AG04450 (cell line): ENCODE data around the gene IMMP2L. TPM values are rescaled to one million over a fixed set of nuclear protein-coding genes. Genes with fewer than 3 reads are reported as not detected.
"Not testable (repeated sequence)": the region's sequence is repeated elsewhere in the genome, so short reads cannot be mapped to it uniquely, and the experiment has no call there.

Source experiments
- CTCF ChIA-PET: fragments of 300-600, 350-600 bp; formaldehyde crosslinking; extraction: SDS; loops from one replicate; lab custom pipeline; 2022; ENCODE audit warnings: antibody characterized with exemption, inconsistent platforms; lab: Charles Lee
- POLR2A ChIA-PET: fragments of 350-600 bp; formaldehyde crosslinking; extraction: SDS; loops from one replicate; lab custom pipeline; 2021; ENCODE audit warnings: antibody characterized with exemption, inconsistent platforms; lab: Yijun Ruan, JAX
- DNase-seq: peaks from one replicate; pipeline ENCODE4 v3.0.0-alpha.2; 2011; ENCODE audit warnings: low read depth, low spot score
- H3K27ac ChIP-seq: one replicate; pipeline ENCODE4 v1.5.1; 2012; ENCODE audit warnings: low read depth, low read length, control low read depth
- H3K27me3 ChIP-seq: one replicate; pipeline ENCODE4 v1.6.0; 2012; ENCODE audit warnings: low read length; ENCODE audit not compliant: control insufficient read depth, insufficient read depth
- H3K4me3 ChIP-seq: 2 replicates; pipeline ENCODE4 v1.5.1; 2011; ENCODE audit warnings: mild to moderate bottlenecking, low read depth, low read length, control low read depth
- H3K9me3 ChIP-seq: 2 replicates; pipeline ENCODE4 v1.5.1; 2012; ENCODE audit warnings: low read length; ENCODE audit not compliant: control insufficient read depth, insufficient read depth
- polyA plus RNA-seq: library from polyadenylated mRNA; depleted of rRNA; stranded (reverse); fragments of >200 nt; gene quantifications from 2 replicates; pipeline ENCODE4 v1.2.3, GENCODE V29; 2011
- TF ChIP-seq, protein P1 (sequence below): IDR thresholded peaks from 2 replicates; pipeline ENCODE4 v1.5.1; 2011; ENCODE audit warnings: low read depth, low read length, control low read depth, inconsistent platforms

Gene IMMP2L
- polyA plus RNA-seq, 1 experiment = 8.0 TPM

DNA sequence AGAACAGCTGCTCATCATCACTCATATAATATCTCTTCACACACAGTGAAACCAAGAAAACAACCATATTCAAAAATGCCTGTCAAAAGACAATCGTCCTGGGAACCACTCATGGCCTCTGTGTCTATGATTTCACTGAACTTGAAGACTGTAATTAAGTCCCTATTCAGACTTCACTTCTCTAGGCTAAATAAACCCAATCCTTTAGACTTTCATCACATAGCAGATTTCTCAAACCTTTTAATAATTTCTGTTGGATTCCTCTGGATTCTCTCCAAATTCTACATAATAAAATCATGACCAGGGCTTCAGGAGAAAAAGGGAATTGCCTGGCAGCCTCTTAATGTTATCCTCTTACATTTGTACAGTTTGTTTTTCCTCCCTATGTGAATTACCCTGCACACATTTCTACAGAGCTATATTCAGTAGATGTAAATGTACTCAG lies 270.2 kb downstream of the IMMP2L start:
- CTCF ChIA-PET = no interaction called here
- Histone ChIP-seq H3K27me3 (no peaks in the 10 kb centered on the region), H3K27ac (no peak overlapping the region), H3K4me3 (no peak overlapping the region), H3K9me3 (no peaks in the 10 kb centered on the region)
- TF ChIP-seq, protein P1, sequence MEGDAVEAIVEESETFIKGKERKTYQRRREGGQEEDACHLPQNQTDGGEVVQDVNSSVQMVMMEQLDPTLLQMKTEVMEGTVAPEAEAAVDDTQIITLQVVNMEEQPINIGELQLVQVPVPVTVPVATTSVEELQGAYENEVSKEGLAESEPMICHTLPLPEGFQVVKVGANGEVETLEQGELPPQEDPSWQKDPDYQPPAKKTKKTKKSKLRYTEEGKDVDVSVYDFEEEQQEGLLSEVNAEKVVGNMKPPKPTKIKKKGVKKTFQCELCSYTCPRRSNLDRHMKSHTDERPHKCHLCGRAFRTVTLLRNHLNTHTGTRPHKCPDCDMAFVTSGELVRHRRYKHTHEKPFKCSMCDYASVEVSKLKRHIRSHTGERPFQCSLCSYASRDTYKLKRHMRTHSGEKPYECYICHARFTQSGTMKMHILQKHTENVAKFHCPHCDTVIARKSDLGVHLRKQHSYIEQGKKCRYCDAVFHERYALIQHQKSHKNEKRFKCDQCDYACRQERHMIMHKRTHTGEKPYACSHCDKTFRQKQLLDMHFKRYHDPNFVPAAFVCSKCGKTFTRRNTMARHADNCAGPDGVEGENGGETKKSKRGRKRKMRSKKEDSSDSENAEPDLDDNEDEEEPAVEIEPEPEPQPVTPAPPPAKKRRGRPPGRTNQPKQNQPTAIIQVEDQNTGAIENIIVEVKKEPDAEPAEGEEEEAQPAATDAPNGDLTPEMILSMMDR = no peak
- POLR2A ChIA-PET = no interaction called here
- no peak for DNase-seq

DNA sequence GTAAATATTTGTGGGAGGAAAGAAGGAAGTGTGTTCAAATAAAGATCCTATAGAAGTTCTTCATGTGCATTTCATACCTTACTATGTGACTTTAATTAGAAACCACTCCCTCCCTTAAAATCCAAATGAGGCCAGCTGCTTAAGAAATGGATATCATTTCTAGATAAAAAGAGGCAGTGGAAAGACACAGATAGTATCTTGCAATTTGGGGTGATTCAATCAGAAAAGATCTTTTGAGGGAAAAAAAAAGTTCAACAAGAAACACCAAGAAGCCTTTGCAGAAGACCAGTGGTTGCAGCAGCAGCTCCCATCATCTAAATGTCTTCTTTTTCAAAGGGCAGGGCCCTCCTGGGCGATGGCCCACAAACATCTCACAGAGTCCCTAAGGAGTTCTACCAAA lies 271.3 kb downstream of the IMMP2L start:
- no peak for DNase-seq
- CTCF ChIA-PET = interaction anchor here (0.7 kb wide), 1 partner anchor 197 kb away, joined by 3 read pairs; no protein-coding TSS in a partner anchor

DNA sequence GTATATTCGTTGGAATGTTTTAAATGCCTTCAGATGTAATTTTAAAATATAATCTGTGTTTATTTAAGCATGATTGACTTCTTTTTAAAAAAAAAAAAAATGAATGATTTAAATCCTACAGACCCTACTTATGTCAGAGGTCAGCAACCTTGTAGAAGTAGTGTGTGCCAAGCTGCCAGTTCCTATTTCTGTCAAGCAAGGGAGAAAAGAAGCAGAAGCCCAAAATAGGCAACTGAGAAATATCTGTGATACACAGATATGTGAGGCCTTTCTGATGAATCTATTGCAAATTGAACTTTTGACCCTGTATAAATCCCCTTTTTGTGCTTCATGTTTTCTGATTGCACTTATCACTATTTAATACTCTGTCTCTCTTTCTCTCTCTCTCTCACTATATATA lies 271.9 kb downstream of the IMMP2L start:
- no peaks in the 10 kb centered on the region for H3K9me3 ChIP-seq
- DNase-seq = no peak
- ChIA-PET CTCF (interaction anchor here (0.7 kb wide), 1 partner anchor 198 kb away, joined by 3 read pairs; no protein-coding TSS in a partner anchor), POLR2A (no interaction called here)
- H3K27ac ChIP-seq = no peak overlapping the region
- TF ChIP-seq, protein P1 = no peak
- no peaks in the 10 kb centered on the region for H3K27me3 ChIP-seq
- H3K4me3 ChIP-seq = no peak overlapping the region

More for the DNA sequence above, 271.3 kb downstream of the IMMP2L start:
- TF ChIP-seq, protein P1 = no peak
- POLR2A ChIA-PET = no interaction called here
- Histone ChIP-seq H3K27ac (no peak overlapping the region), H3K27me3 (no peaks in the 10 kb centered on the region), H3K4me3 (no peak overlapping the region), H3K9me3 (no peaks in the 10 kb centered on the region)

DNA sequence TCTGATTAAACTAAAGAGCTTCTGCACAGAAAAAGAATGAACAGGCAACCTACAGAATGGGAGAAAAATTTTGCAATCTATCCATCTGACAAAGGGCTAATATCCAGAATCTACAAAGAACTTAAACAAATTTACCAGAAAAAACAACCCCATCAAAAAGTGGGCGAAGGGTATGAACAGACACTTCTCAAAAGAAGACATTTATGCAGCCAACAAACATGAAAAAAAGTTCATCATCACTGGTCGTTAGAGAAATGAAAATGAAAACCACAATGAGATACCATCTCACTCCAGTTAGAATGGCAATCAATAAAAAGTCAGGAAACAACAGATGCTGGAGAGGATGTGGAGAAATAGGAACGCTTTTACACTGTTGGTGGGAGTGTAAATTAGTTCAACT lies 273.9 kb downstream of the IMMP2L start:
- H3K4me3 ChIP-seq, POLR2A ChIA-PET, H3K9me3 ChIP-seq, H3K27me3 ChIP-seq, DNase-seq, H3K27ac ChIP-seq, CTCF ChIA-PET: not testable (repeated sequence)

DNA sequence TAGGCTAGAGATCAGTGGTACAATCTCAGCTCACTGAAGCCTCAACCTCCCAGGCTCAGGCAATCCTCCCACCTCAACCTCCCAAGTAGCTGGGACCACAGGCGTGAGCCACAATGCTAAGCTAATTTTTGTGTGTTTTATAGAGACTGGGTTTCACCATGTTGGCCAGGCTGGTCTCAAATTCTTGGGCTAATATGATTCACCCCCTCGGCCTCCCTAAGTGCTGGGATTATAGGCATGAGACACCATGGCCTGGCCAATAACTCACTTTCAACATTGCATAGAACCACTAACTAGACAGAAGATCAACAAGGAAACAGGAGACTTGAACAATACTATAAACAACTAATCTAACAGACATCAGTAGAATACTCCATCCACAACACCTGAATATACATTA lies 279.7 kb downstream of the IMMP2L start:
- POLR2A ChIA-PET = no interaction called here

More for the DNA sequence above, 279.7 kb downstream of the IMMP2L start:
- Histone ChIP-seq H3K27ac (no peak overlapping the region), H3K9me3 (no peaks in the 10 kb centered on the region), H3K4me3 (no peak overlapping the region), H3K27me3 (no peaks in the 10 kb centered on the region)
- CTCF ChIA-PET = no interaction called here
- TF ChIP-seq, protein P1 = no peak
- DNase-seq = no peak
